Natural killer cell (primary cell): ENCODE data around the gene AKAP6. TPM values are rescaled to one million over a fixed set of nuclear protein-coding genes. Genes with fewer than 3 reads are reported as not detected.

Experiments
- ATAC-seq, 3 donors: fragments of 150-1000 bp in 2 of 3; fragments of 200-7000 bp in 1 of 3; cut with Tn5 transposase; 1 replicate in 1 of 3; 2 replicates in 2 of 3; pipeline ENCODE4 v1.10.0; 2021; ENCODE audit warnings: mild to moderate bottlenecking in 2 of 3, moderate library complexity in 2 of 3
- DNase-seq, 2 donors: peaks; one replicate each; pipeline versions ENCODE4 v3.0.0 to v3.0.0-alpha.2; 2013 to 2021; ENCODE audit warnings: mixed read lengths in 1 of 2
- H3K27ac ChIP-seq: one replicate; pipeline ENCODE4 v1.5.1; 2013; ENCODE audit warnings: mild to moderate bottlenecking, low read length
- H3K27me3 ChIP-seq: one replicate; pipeline ENCODE4 v1.6.1; 2013; ENCODE audit warnings: low read length; ENCODE audit not compliant: control insufficient read depth, insufficient read depth
- H3K36me3 ChIP-seq: one replicate; pipeline ENCODE4 v1.6.1; 2013; ENCODE audit warnings: low read length; ENCODE audit not compliant: control insufficient read depth, insufficient read depth
- H3K4me1 ChIP-seq: one replicate; pipeline ENCODE4 v1.6.1; 2013; ENCODE audit warnings: low read length; ENCODE audit not compliant: control insufficient read depth, insufficient read depth
- H3K4me3 ChIP-seq: one replicate; pipeline ENCODE4 v1.5.1; 2013; ENCODE audit warnings: low read length
- H3K9me3 ChIP-seq: one replicate; pipeline ENCODE4 v1.6.1; 2013; ENCODE audit warnings: low read length; ENCODE audit not compliant: control insufficient read depth, insufficient read depth
- H3K27ac Mint-ChIP-seq, 2 donors: one replicate each; pipeline ENCODE4 v1.8.0; 2022; ENCODE audit warnings: mild to moderate bottlenecking in 2 of 2, mixed read lengths in 2 of 2, moderate library complexity in 1 of 2
- H3K27me3 Mint-ChIP-seq, 2 donors: one replicate each; pipeline ENCODE4 v1.8.0; 2022; ENCODE audit warnings: low read depth in 2 of 2, mixed read lengths in 2 of 2
- H3K36me3 Mint-ChIP-seq: one replicate; pipeline ENCODE4 v1.8.0; 2022; ENCODE audit warnings: mixed read lengths
- H3K4me1 Mint-ChIP-seq, 2 donors: one replicate each; pipeline ENCODE4 v1.8.0; 2022; ENCODE audit warnings: mixed read lengths in 2 of 2
- H3K4me3 Mint-ChIP-seq: one replicate; pipeline ENCODE4 v1.8.0; 2022; ENCODE audit warnings: mild to moderate bottlenecking, moderate library complexity, mixed read lengths
- H3K9me3 Mint-ChIP-seq, 2 donors: one replicate each; pipeline ENCODE4 v1.8.0; 2022; ENCODE audit warnings: mixed read lengths in 2 of 2
- CTCF ChIP-seq: fragments of 200-600 bp; IDR thresholded peaks from one replicate; pipeline ENCODE4 v1.8.0; 2022; ENCODE audit warnings: antibody characterized with exemption
- WGBS: methylation state at CpG from one replicate; pipeline ENCODE4 v1.1.7; 2013; ENCODE audit warnings: missing lambda C conversion rate; ENCODE audit not compliant: insufficient coverage; 5-methylcytosine and 5-hydroxymethylcytosine counted together
- intact Hi-C: fragments of 100-400 bp; cut with micrococcal nuclease; formaldehyde crosslinking; loops from one replicate; pipeline ENCODE4 v1.14.2; 2022
- total RNA-seq, 4 donors: library from RNA; stranded (reverse); fragments of 120-200 nt in 1 of 4; gene quantifications; one replicate each; pipeline versions ENCODE4 v1.2.3 to v1.2.4, GENCODE V29; 2013 to 2022

The AKAP6 gene
- total RNA-seq, 3 donors from 2014 or later (not counting 1 experiment from before 2014, with no cell fraction given): 0.21 to 1.3 (median 0.80) TPM

- DNase-seq (no peak), ATAC-seq (no peak)
- Mint-ChIP-seq H3K27me3 (no peaks in the 10 kb centered on the region), H3K4me3 (no peak overlapping the region), H3K36me3 (no peaks in the 10 kb centered on the region), H3K27ac (no peak overlapping the region), H3K9me3 (peaks cover 0 to 5% of the 10 kb centered on the region in 2 donors), H3K4me1 (no peaks in the 10 kb centered on the region)
- intact Hi-C loops: no loop called here
- Histone ChIP-seq H3K9me3 (no peaks in the 10 kb centered on the region), H3K27me3 (no peaks in the 10 kb centered on the region), H3K4me1 (no peaks in the 10 kb centered on the region), H3K4me3 (no peak overlapping the region), H3K27ac (no peak overlapping the region), H3K36me3 (no peaks in the 10 kb centered on the region)
- no peak for TF ChIP-seq CTCF
- 81% methylated on average over 1 of the region's 1 CpG for WGBS
Measured at GRCh38 chr14:32407130-32407529, 78.0 kb downstream of the AKAP6 start.

GRCh38 chr14:32408018-32408417 lies 78.9 kb downstream of the AKAP6 start:
- TF ChIP-seq CTCF: no peak
- H3K27ac ChIP-seq: no peak overlapping the region
- WGBS: 97% methylated on average over 3 of the region's 3 CpGs
- H3K4me1 Mint-ChIP-seq: no peaks in the 10 kb centered on the region
- H3K4me3 Mint-ChIP-seq: no peak overlapping the region
- no peaks in the 10 kb centered on the region for H3K4me1 ChIP-seq
- H3K27me3 Mint-ChIP-seq: no peaks in the 10 kb centered on the region
- no peak for DNase-seq
- H3K9me3 Mint-ChIP-seq: peaks cover 0 to 5% of the 10 kb centered on the region in 2 donors
- no peaks in the 10 kb centered on the region for H3K36me3 Mint-ChIP-seq
- H3K4me3 ChIP-seq: no peak overlapping the region
- H3K27ac Mint-ChIP-seq: no peak overlapping the region
- H3K36me3 ChIP-seq: no peaks in the 10 kb centered on the region
- no peaks in the 10 kb centered on the region for H3K27me3 ChIP-seq
- intact Hi-C loops: no loop called here
- H3K9me3 ChIP-seq: no peaks in the 10 kb centered on the region
- ATAC-seq: no peak

GRCh38 chr14:32412103-32412502 lies 83.0 kb downstream of the AKAP6 start:
- ATAC-seq: no peak
- H3K36me3 Mint-ChIP-seq: no peaks in the 10 kb centered on the region
- WGBS: no CpG with 5 or more reads among the region's 1 CpG
- intact Hi-C loops: no loop called here
- no peaks in the 10 kb centered on the region for H3K4me1 Mint-ChIP-seq
- Histone ChIP-seq H3K27ac (no peak overlapping the region), H3K27me3 (no peaks in the 10 kb centered on the region), H3K4me3 (no peak overlapping the region), H3K36me3 (no peaks in the 10 kb centered on the region), H3K4me1 (no peaks in the 10 kb centered on the region), H3K9me3 (no peaks in the 10 kb centered on the region)
- H3K27ac Mint-ChIP-seq: no peak overlapping the region
- TF ChIP-seq CTCF: no peak
- no peaks in the 10 kb centered on the region for H3K27me3 Mint-ChIP-seq
- DNase-seq: no peak
- H3K4me3 Mint-ChIP-seq: no peak overlapping the region
- peaks cover 0 to 3% of the 10 kb centered on the region in 2 donors for H3K9me3 Mint-ChIP-seq

- WGBS: 88% methylated on average over 1 of the region's 2 CpGs
- DNase-seq: no peak
- Mint-ChIP-seq H3K36me3 (no peaks in the 10 kb centered on the region), H3K27me3 (no peaks in the 10 kb centered on the region), H3K27ac (no peak overlapping the region), H3K4me3 (no peak overlapping the region), H3K4me1 (no peaks in the 10 kb centered on the region), H3K9me3 (peaks cover 0 to 3% of the 10 kb centered on the region in 2 donors)
- H3K27ac ChIP-seq: no peak overlapping the region
- H3K4me1 ChIP-seq: no peaks in the 10 kb centered on the region
- no peak for TF ChIP-seq CTCF
- H3K9me3 ChIP-seq: no peaks in the 10 kb centered on the region
- no peaks in the 10 kb centered on the region for H3K27me3 ChIP-seq
- no peak overlapping the region for H3K4me3 ChIP-seq
- intact Hi-C loops: no loop called here
- ATAC-seq: no peak
- H3K36me3 ChIP-seq: no peaks in the 10 kb centered on the region
Measured at GRCh38 chr14:32412532-32412931, 83.4 kb downstream of the AKAP6 start.
